ENCODE results near the gene TOMM40. TPM values are rescaled to one million over a fixed set of nuclear protein-coding genes. Genes with fewer than 3 reads are reported as not detected.
A peak's percentile ranks its signal among the peaks of the same experiment; 100 is the strongest.

Gene TOMM40
- 10 to 100 TPM; 19.7 to 34.3 TPM for total RNA-seq

- intact Hi-C loops (cut with DNase I) = no loop called here
- peaks cover 6 to 14% of the 10 kb centered on the region in 2 donors for H3K36me3 ChIP-seq (replicated peaks in 1 of 2; ENCODE audit: insufficient read depth in 1 of 2, low read depth in 2 of 2)
- no peaks in the 10 kb centered on the region for H3K27me3 ChIP-seq
- peaks cover 23% of the 10 kb centered on the region for H3K4me1 ChIP-seq
- no peaks in the 10 kb centered on the region for H3K9me3 ChIP-seq
- peak within 1 kb of the TSS; percentile 75 to 98 (median 96) for H3K27ac ChIP-seq
- peak in 3 of 4 donors; percentile 100 for DNase-seq
- ATAC-seq = no peak
- 0% methylated on average over 17 to 65 of the region's 81 CpGs for WGBS, 2 donors
- peak within 1 kb of the TSS; percentile 35 to 82 for H3K4me3 ChIP-seq
- TF ChIP-seq CTCF (IDR thresholded peaks at IDR 0.05) (no peak), POLR2A (IDR thresholded peaks at IDR 0.05) (peak; percentile 31 to 47 (median 37))
These were observed at the start of gene TOMM40 for GRCh38 chr19:44891016-44891882. TOMM40 (plus strand) TSS chr19:44891254; CDS start chr19:44891416, 162 bp downstream.

- TF ChIP-seq CTCF (IDR thresholded peaks at IDR 0.05) (no peak), POLR2A (IDR thresholded peaks at IDR 0.05) (no peak)
- H3K9me3 ChIP-seq = no peaks in the 10 kb centered on the region
- peaks cover 42% of the 10 kb centered on the region for H3K4me1 ChIP-seq
- no peaks in the 10 kb centered on the region for H3K27me3 ChIP-seq
- intact Hi-C loops (cut with DNase I) = no loop called here
- no peaks in the 10 kb centered on the region for H3K36me3 ChIP-seq (replicated peaks in 1 of 2; ENCODE audit: insufficient read depth in 1 of 2, low read depth in 2 of 2)
- H3K4me3 ChIP-seq = no peak overlapping the region
- WGBS, 2 donors = 8 to 10% methylated on average over 12 of the region's 12 CpGs
- peak overlapping the region in 3 of 4 donors; percentile 72 to 98 (median 94) for H3K27ac ChIP-seq
- no peak for DNase-seq
- no peak for ATAC-seq
These were observed 45.8 kb upstream of the TOMM40 start for GRCh38 chr19:44845286-44845611.

GRCh38 chr19:44845612-44846454, 45.2 kb upstream of the TOMM40 start, which contains the start of gene NECTIN2:
NECTIN2 (plus strand) TSS chr19:44846297; CDS start chr19:44846526, 229 bp downstream.
- Histone ChIP-seq H3K27me3 (no peaks in the 10 kb centered on the region), H3K9me3 (no peaks in the 10 kb centered on the region), H3K27ac (peak within 1 kb of the TSS; percentile 86 to 100 (median 96)), H3K36me3 (replicated peaks in 1 of 2; ENCODE audit: insufficient read depth in 1 of 2, low read depth in 2 of 2) (no peaks in the 10 kb centered on the region), H3K4me1 (peaks cover 47% of the 10 kb centered on the region), H3K4me3 (peak within 1 kb of the TSS; percentile 80 to 99)
- TF ChIP-seq CTCF (IDR thresholded peaks at IDR 0.05) (peak; percentile 25 to 94 (median 65)), POLR2A (IDR thresholded peaks at IDR 0.05) (peak; percentile 89 to 94 (median 90))
- intact Hi-C loops (cut with DNase I) = no loop called here
- peak; percentile 73 for ATAC-seq
- DNase-seq = peak; percentile 100
- 0 to 2% methylated on average over 51 to 66 of the region's 67 CpGs for WGBS, 2 donors

GRCh38 chr19:44846455-44847143, 44.5 kb upstream of the TOMM40 start:
- intact Hi-C loops (cut with DNase I) = no loop called here
- Histone ChIP-seq H3K27me3 (no peaks in the 10 kb centered on the region), H3K9me3 (no peaks in the 10 kb centered on the region), H3K4me3 (peak overlapping the region; percentile 80 to 99), H3K4me1 (peaks cover 47% of the 10 kb centered on the region), H3K36me3 (replicated peaks in 1 of 2; ENCODE audit: insufficient read depth in 1 of 2, low read depth in 2 of 2) (no peaks in the 10 kb centered on the region), H3K27ac (peak overlapping the region; percentile 86 to 100 (median 96))
- 0 to 1% methylated on average over 23 to 45 of the region's 51 CpGs for WGBS, 2 donors
- ATAC-seq = no peak
- DNase-seq = peak in 3 of 4 donors; percentile 32 to 62 (median 34)
- no peak for TF ChIP-seq POLR2A (IDR thresholded peaks at IDR 0.05)
- no peak for TF ChIP-seq CTCF (IDR thresholded peaks at IDR 0.05)

All from body of pancreas (tissue), 4 donors.